Amygdala (tissue), 56 donors: ENCODE results near the gene TMEM234.

Experiments
- DNase-seq, 56 donors: peaks; one replicate each; lab custom pipeline; 2025; lab: John Stamatoyannopoulos, UW

TMEM234 gene

GRCh38 chr1:32240140-32240951 is 18.2 kb upstream of the TMEM234 start:
- peak in 46 of 56 donors; percentile 10 to 78 (median 40) for DNase-seq

- DNase-seq: peak in 3 of 56 donors; percentile 4 to 24 (median 16)
Observed at GRCh38 chr1:32239790-32240139, 17.6 kb upstream of the TMEM234 start.

GRCh38 chr1:32239337-32239736 is 17.2 kb upstream of the TMEM234 start:
- peak in 1 of 56 donors; percentile 2 for DNase-seq

GRCh38 chr1:32234792-32235191 is 12.6 kb upstream of the TMEM234 start:
- DNase-seq: no peak

GRCh38 chr1:32232558-32233304 is 10.6 kb upstream of the TMEM234 start:
- no peak for DNase-seq

- no peak for DNase-seq
Observed at GRCh38 chr1:32231843-32232432, 9.8 kb upstream of the TMEM234 start.

- no peak for DNase-seq
Observed at GRCh38 chr1:32228771-32229170, 6.6 kb upstream of the TMEM234 start.

- DNase-seq: no peak
Observed at GRCh38 chr1:32224285-32224684, 2.1 kb upstream of the TMEM234 start.

GRCh38 chr1:32223683-32224082 is 1.5 kb upstream of the TMEM234 start:
- DNase-seq: no peak

- DNase-seq: no peak
Observed at GRCh38 chr1:32221581-32221979, 573 bp downstream of the TMEM234 start.

GRCh38 chr1:32220746-32221580 is 1.2 kb downstream of the TMEM234 start:
- DNase-seq: no peak

GRCh38 chr1:32219022-32219421 is 3.1 kb downstream of the TMEM234 start:
- DNase-seq: no peak

- no peak for DNase-seq
Observed at GRCh38 chr1:32216566-32216965, 5.6 kb downstream of the TMEM234 start.

GRCh38 chr1:32215629-32216480 is 6.3 kb downstream of the TMEM234 start:
- peak in 36 of 56 donors; percentile 4 to 62 (median 31) for DNase-seq

GRCh38 chr1:32208891-32209328 is 13.2 kb downstream of the TMEM234 start, which contains the start of gene DCDC2B:
TSS of gene DCDC2B (plus strand) at chr1:32209089. CDS start at chr1:32209094, 5 bp downstream.
- DNase-seq: peak in 2 of 56 donors; percentile 12 to 31

GRCh38 chr1:32208469-32208868 is 13.7 kb downstream of the TMEM234 start:
- DNase-seq: no peak

- peak; percentile 29 to 90 (median 74) for DNase-seq
Observed at GRCh38 chr1:32205401-32206370, 16.5 kb downstream of the TMEM234 start, which contains the start of gene IQCC. TSS of gene IQCC (plus strand) at chr1:32205671. CDS start at chr1:32205682, 11 bp downstream.

GRCh38 chr1:32204943-32205361 is 17.2 kb downstream of the TMEM234 start:
- no peak for DNase-seq
